K562 (cell line): ENCODE measurements around the gene PUM2. TPM values are rescaled to one million over a fixed set of nuclear protein-coding genes. Genes with fewer than 3 reads are reported as not detected.

Source experiments
- ATAC-seq: fragments of 200-7000 bp; cut with Tn5 transposase; 3 replicates; pipeline ENCODE4 v1.9.1; 2020; ENCODE audit warnings: moderate library complexity
- BruUV-seq: library from RNA; stranded (reverse); fragments of 400-500 nt; replicated peaks from 2 replicates; lab custom pipeline; 2021; lab: Mats Ljungman, UMichigan
- CTCF ChIA-PET: fragments of 300-600 bp; formaldehyde crosslinking; extraction: SDS; loops from one replicate; lab custom pipeline; 2021; ENCODE audit warnings: low intra/inter-chr PET ratio; lab: Yijun Ruan, JAX
- POLR2A ChIA-PET: fragments of 300-600, 350-650 bp; sonication (Branson Sonifier 250); formaldehyde crosslinking; extraction: SDS; loops from one replicate; lab custom pipeline; 2021; ENCODE audit warnings: antibody characterized with exemption, inconsistent platforms; lab: Yijun Ruan, JAX
- DNase-seq, 4 experiments: peaks; one replicate each; pipeline versions ENCODE4 v3.0.0 to v3.0.0-alpha.2; 2011 to 2018; ENCODE audit warnings: low spot score in 3 of 4, mixed read lengths in 3 of 4; ENCODE audit errors: extremely low read depth in 1 of 4
- FAIRE-seq: peaks from 2 replicates; lab custom pipeline; 2011; peaks lifted over from hg19 to GRCh38; lab: Jason Lieb, UNC
- H2AFZ ChIP-seq: 2 replicates; pipeline ENCODE4 v1.6.0; 2011; ENCODE audit warnings: low read depth, low read length, control low read depth, inconsistent platforms
- H3K27ac ChIP-seq: fragments of 200-600 bp; 3 replicates; pipeline ENCODE4 v1.8.0; 2011; ENCODE audit warnings: low read depth, mild to moderate bottlenecking, control low read depth, inconsistent platforms, low read length, moderate library complexity, mixed read lengths; ENCODE audit errors: extremely low read depth
- H3K27me3 ChIP-seq, 2 experiments: fragments of 300-600 bp in 1 of 2; 2 replicates in 1 of 2; 3 replicates in 1 of 2; pipeline versions ENCODE4 v1.6.0 to v1.8.0; 2011; ENCODE audit warnings: inconsistent platforms in 2 of 2, low read length in 2 of 2, mild to moderate bottlenecking in 1 of 2, mixed read lengths in 1 of 2, moderate library complexity in 1 of 2; ENCODE audit not compliant: control insufficient read depth in 2 of 2, insufficient read depth in 2 of 2
- H3K36me3 ChIP-seq: fragments of 300-600 bp; 3 replicates; pipeline ENCODE4 v1.8.0; 2011; ENCODE audit warnings: mild to moderate bottlenecking, low read length, inconsistent platforms; ENCODE audit not compliant: control insufficient read depth, insufficient read depth
- H3K4me1 ChIP-seq, 2 experiments: fragments of 200-600 bp in 1 of 2; replicated peaks in 1 of 2; 2 replicates in 1 of 2; 3 replicates in 1 of 2; pipeline versions ENCODE4 v1.5.1 to v1.8.0; 2011; ENCODE audit warnings: inconsistent platforms in 2 of 2, low read length in 2 of 2, mild to moderate bottlenecking in 1 of 2, mixed read lengths in 1 of 2, moderate library complexity in 1 of 2; ENCODE audit not compliant: control insufficient read depth in 2 of 2, insufficient read depth in 2 of 2
- H3K4me2 ChIP-seq: 2 replicates; pipeline ENCODE4 v1.6.1; 2011; ENCODE audit warnings: low read length, control low read depth, inconsistent platforms, mixed read lengths; ENCODE audit not compliant: insufficient read depth
- H3K4me3 ChIP-seq: fragments of 200-600 bp; sonication (generic), shearing (Covaris generic); 2 replicates; pipeline ENCODE4 v1.5.1; 2016; ENCODE audit warnings: control low read depth, inconsistent platforms
- H3K79me2 ChIP-seq: fragments of 200-600 bp; 3 replicates; pipeline ENCODE4 v1.8.0; 2011; ENCODE audit warnings: low read length, inconsistent platforms; ENCODE audit not compliant: control insufficient read depth, insufficient read depth
- H3K9ac ChIP-seq, 2 experiments: 2 replicates each; pipeline versions ENCODE4 v1.6.0 to v1.6.1; 2011; ENCODE audit warnings: low read depth in 2 of 2, low read length in 2 of 2, control low read depth in 1 of 2, inconsistent platforms in 1 of 2, mild to moderate bottlenecking in 1 of 2, mixed read lengths in 1 of 2; ENCODE audit not compliant: insufficient read depth in 1 of 2
- H3K9me1 ChIP-seq: one replicate; pipeline ENCODE4 v1.6.0; 2011; ENCODE audit warnings: inconsistent platforms, mild to moderate bottlenecking, low read length, moderate library complexity; ENCODE audit not compliant: control insufficient read depth, insufficient read depth
- H3K9me3 ChIP-seq: replicated peaks from 2 replicates; pipeline ENCODE4 v1.5.1; 2011; ENCODE audit warnings: low read depth, low read length, inconsistent platforms; ENCODE audit not compliant: control insufficient read depth, insufficient read depth
- H4K20me1 ChIP-seq: replicated peaks from 2 replicates; pipeline ENCODE4 v1.6.1; 2011; ENCODE audit warnings: low read length, inconsistent platforms, mixed read lengths; ENCODE audit not compliant: control insufficient read depth, insufficient read depth
- BDP1 ChIP-seq: IDR thresholded peaks from 3 replicates; pipeline ENCODE4 v1.6.1; 2011; ENCODE audit not compliant: insufficient read length, insufficient read depth
- CBX3 ChIP-seq, 2 experiments: IDR thresholded peaks; 1 replicate in 1 of 2; 2 replicates in 1 of 2; pipeline ENCODE4 v1.6.1; 2012; ENCODE audit warnings: inconsistent platforms in 2 of 2, low read length in 2 of 2, borderline replicate concordance in 1 of 2, control low read depth in 1 of 2
- COPS2 ChIP-seq: fragments of 450-650 bp; conservative IDR thresholded peaks from 2 replicates; pipeline ENCODE4 v1.6.1; 2016; ENCODE audit warnings: mild to moderate bottlenecking, moderate library complexity
- FOXP1 ChIP-seq: sonication (generic); formaldehyde crosslinking; IDR thresholded peaks from 2 replicates; pipeline ENCODE4 v1.8.0; 2022; ENCODE audit warnings: mild to moderate bottlenecking, missing genetic modification reagents
- HDAC1 ChIP-seq, 2 experiments: fragments of 450-650 bp; IDR thresholded peaks; 2 replicates each; pipeline ENCODE4 v1.6.1; 2016 to 2017; ENCODE audit warnings: inconsistent platforms in 1 of 2, mild to moderate bottlenecking in 1 of 2, moderate library complexity in 1 of 2
- HIVEP1 ChIP-seq: fragments of 250-450 bp; sonication (Bioruptor Pico); IDR thresholded peaks from 2 replicates; pipeline ENCODE4 v1.4.0; 2020; ENCODE audit warnings: mild to moderate bottlenecking
- HOXB6 ChIP-seq: fragments of 250-450 bp; sonication (Bioruptor Pico); IDR thresholded peaks from 2 replicates; pipeline ENCODE4 v1.5.1; 2022; ENCODE audit warnings: mild to moderate bottlenecking, borderline replicate concordance
- MEF2D ChIP-seq: conservative IDR thresholded peaks from 2 replicates; pipeline ENCODE4 v1.6.1; 2016; ENCODE audit warnings: low read depth, missing genetic modification characterization, missing compliant biosample characterization
- PHF21A ChIP-seq: fragments of 450-650 bp; IDR thresholded peaks from 2 replicates; pipeline ENCODE4 v1.6.1; 2017; ENCODE audit warnings: low read depth, borderline replicate concordance
- TGIF2 ChIP-seq: sonication (generic); formaldehyde crosslinking; IDR thresholded peaks from 2 replicates; pipeline ENCODE4 v1.8.1; 2022; ENCODE audit warnings: mild to moderate bottlenecking, missing genetic modification reagents, moderate library complexity
- U2AF2 ChIP-seq: fragments of 200-400 bp; formaldehyde crosslinking; optimal IDR thresholded peaks from 2 replicates; pipeline ENCODE3; 2017; ENCODE audit warnings: low read depth, mild to moderate bottlenecking, low read length
- WGBS: fragments of 100-300 bp; shearing (Covaris generic); methylation state at CpG from one replicate; pipeline ENCODE4 v1.1.6; 2016; ENCODE audit warnings: low coverage, mixed read lengths; ENCODE audit not compliant: insufficient coverage; ENCODE audit errors: missing lambda C conversion rate; 5-methylcytosine and 5-hydroxymethylcytosine counted together
- in situ Hi-C: fragments of 300-500 bp; cut with MboI; formaldehyde crosslinking; loops from 4 replicates; pipeline ENCODE4 v1.15.0; 2018; ENCODE audit warnings: inconsistent platforms, mixed read lengths
- intact Hi-C: fragments of 100-400 bp; cut with micrococcal nuclease; formaldehyde crosslinking; loops from 2 replicates; pipeline ENCODE4 v1.14.2; 2022
- polyA plus RNA-seq, 8 experiments: library from polyadenylated mRNA; depleted of rRNA in 4 of 8; stranded (reverse) in 5 of 8; unstranded in 3 of 8; fragments of >200 nt; fragmentation: Nextera tagmentation in 2 of 8; fragmentation: Illumina TruSeq in 1 of 8; extraction: Ambion mirVana in 2 of 8; extraction: Trizol in 1 of 8; gene quantifications; 2 replicates each; pipeline versions ENCODE4 v1.2.1 to v1.2.3, GENCODE V29; 2011 to 2014; ENCODE audit warnings: inconsistent platforms in 1 of 8, missing spikeins in 1 of 8
- total RNA-seq, 7 experiments: library from RNA; depleted of rRNA in 6 of 7; stranded (reverse); fragments of >200 nt in 6 of 7; fragmentation: Illumina TruSeq in 2 of 7; extraction: Trizol in 2 of 7; gene quantifications; 2 replicates each; pipeline versions ENCODE4 v1.2.1 to v1.2.3, GENCODE V29; 2011 to 2021; ENCODE audit warnings: low replicate concordance in 1 of 7
- TF ChIP-seq, protein P1 (sequence below): fragments of 450-650 bp; IDR thresholded peaks from 2 replicates; pipeline ENCODE4 v1.6.1; 2016; ENCODE audit warnings: antibody characterized with exemption
- TF ChIP-seq, protein P2 (sequence below): fragments of 250-450 bp; sonication (Bioruptor Pico); IDR thresholded peaks from 2 replicates; pipeline ENCODE4 v1.8.0; 2022; ENCODE audit warnings: inconsistent platforms, mild to moderate bottlenecking, moderate library complexity, borderline replicate concordance
- TF ChIP-seq, protein P3 (sequence below): fragments of 450-650 bp; formaldehyde crosslinking; IDR thresholded peaks from 2 replicates; pipeline ENCODE4 v1.4.0; 2022; ENCODE audit warnings: missing genetic modification characterization
- TF ChIP-seq, protein P4 (sequence below): fragments of 450-650 bp; IDR thresholded peaks from 2 replicates; pipeline ENCODE4 v1.6.1; 2016; ENCODE audit warnings: missing biosample characterization, missing genetic modification characterization
- TF ChIP-seq, protein P5 (sequence below): fragments of 450-650 bp; formaldehyde crosslinking; IDR thresholded peaks from 2 replicates; pipeline ENCODE4 v1.4.0; 2020; ENCODE audit warnings: mild to moderate bottlenecking, moderate library complexity

Gene PUM2
- total and polyA plus RNA-seq, 9 of the 15 experiments (the other 6 are each of a cell fraction or from before 2014, with no cell fraction given) = 13.4 to 61.9 (median 28.3) TPM

DNA sequence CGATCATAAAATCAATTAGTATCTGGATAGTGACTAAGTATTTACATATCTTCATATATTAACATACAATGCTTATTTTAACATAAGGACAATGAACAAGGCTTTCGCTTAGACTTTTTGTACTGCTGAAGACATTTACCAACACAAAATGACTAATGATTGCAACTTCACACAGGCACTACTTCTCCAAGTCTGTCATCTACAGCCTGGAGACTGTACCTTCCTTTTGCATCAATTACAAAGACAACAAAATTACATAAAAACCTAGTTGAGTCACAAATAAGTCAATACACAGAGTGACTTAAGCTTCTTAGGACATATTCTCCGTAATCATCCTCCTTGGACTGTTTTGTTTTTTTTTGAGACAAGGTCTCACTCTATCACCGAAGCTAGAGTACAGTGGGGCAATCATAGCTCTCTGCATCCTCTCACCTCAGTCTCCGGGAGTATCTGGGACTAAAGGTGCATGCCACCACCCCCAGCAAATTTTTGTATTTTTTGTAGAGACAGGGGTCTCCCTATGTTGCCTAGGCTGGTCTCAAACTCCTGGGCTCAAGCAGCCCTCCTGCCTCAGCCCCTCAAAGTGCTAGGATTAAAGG is 15.9 kb downstream of the PUM2 start:
- Histone ChIP-seq H3K9me1 (no peaks in the 10 kb centered on the region), H3K79me2 (peaks cover 100% of the 10 kb centered on the region), H3K9ac (no peak overlapping the region), H4K20me1 (no peaks in the 10 kb centered on the region), H3K9me3 (no peaks in the 10 kb centered on the region; the same call in 1 of the 2 replicates), H3K27me3 (no peaks in the 10 kb centered on the region), H3K27ac (no peak overlapping the region), H2AFZ (no peak overlapping the region), H3K36me3 (peaks cover 25% of the 10 kb centered on the region), H3K4me3 (no peak overlapping the region), H3K4me1 (no peaks in the 10 kb centered on the region), H3K4me2 (no peak overlapping the region)
- WGBS = 97% methylated on average over 5 of the region's 5 CpGs
- no TSS peak for BruUV-seq
- peak; percentile 14; the same call in 1 of the 3 replicates for ATAC-seq
- POLR2A ChIA-PET = interaction anchor here (1.0 to 1.3 kb wide), 2 partner anchors 10 to 12 kb away, joined by 3 to 4 read pairs; no protein-coding TSS in a partner anchor
- in situ Hi-C loops = no loop called here
- CTCF ChIA-PET = no interaction called here
- intact Hi-C loops = no loop called here
- no peak for DNase-seq
- FAIRE-seq = no peak
- TF ChIP-seq MEF2D (tag) (no peak), TGIF2 (CRISPR knock-in tag) (no peak), U2AF2 (no peak), HDAC1 (IDR thresholded peaks at IDR 0.05) (no peak), COPS2 (no peak), PHF21A (no peak), HIVEP1 (CRISPR knock-in tag) (no peak), CBX3 (IDR thresholded peaks at IDR 0.05; ENCODE audit: borderline replicate concordance in 1 of 2, low read length in 2 of 2) (no peak), HOXB6 (CRISPR knock-in tag) (no peak), FOXP1 (no peak), BDP1 (no peak)
- TF ChIP-seq, protein P1, sequence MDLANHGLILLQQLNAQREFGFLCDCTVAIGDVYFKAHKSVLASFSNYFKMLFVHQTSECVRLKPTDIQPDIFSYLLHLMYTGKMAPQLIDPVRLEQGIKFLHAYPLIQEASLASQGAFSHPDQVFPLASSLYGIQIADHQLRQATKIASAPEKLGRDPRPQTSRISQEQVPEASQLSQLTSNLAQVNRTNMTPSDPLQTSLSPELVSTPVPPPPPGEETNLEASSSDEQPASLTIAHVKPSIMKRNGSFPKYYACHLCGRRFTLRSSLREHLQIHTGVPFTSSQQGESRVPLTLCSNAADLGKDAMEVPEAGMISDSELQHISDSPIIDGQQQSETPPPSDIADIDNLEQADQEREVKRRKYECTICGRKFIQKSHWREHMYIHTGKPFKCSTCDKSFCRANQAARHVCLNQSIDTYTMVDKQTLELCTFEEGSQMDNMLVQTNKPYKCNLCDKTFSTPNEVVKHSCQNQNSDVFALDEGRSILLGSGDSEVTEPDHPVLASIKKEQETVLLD = no peak
- TF ChIP-seq, protein P2, sequence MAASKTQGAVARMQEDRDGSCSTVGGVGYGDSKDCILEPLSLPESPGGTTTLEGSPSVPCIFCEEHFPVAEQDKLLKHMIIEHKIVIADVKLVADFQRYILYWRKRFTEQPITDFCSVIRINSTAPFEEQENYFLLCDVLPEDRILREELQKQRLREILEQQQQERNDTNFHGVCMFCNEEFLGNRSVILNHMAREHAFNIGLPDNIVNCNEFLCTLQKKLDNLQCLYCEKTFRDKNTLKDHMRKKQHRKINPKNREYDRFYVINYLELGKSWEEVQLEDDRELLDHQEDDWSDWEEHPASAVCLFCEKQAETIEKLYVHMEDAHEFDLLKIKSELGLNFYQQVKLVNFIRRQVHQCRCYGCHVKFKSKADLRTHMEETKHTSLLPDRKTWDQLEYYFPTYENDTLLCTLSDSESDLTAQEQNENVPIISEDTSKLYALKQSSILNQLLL (CRISPR knock-in tag) = no peak
- TF ChIP-seq, protein P3, sequence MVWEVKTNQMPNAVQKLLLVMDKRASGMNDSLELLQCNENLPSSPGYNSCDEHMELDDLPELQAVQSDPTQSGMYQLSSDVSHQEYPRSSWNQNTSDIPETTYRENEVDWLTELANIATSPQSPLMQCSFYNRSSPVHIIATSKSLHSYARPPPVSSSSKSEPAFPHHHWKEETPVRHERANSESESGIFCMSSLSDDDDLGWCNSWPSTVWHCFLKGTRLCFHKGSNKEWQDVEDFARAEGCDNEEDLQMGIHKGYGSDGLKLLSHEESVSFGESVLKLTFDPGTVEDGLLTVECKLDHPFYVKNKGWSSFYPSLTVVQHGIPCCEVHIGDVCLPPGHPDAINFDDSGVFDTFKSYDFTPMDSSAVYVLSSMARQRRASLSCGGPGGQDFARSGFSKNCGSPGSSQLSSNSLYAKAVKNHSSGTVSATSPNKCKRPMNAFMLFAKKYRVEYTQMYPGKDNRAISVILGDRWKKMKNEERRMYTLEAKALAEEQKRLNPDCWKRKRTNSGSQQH = no peak
- TF ChIP-seq, protein P4, sequence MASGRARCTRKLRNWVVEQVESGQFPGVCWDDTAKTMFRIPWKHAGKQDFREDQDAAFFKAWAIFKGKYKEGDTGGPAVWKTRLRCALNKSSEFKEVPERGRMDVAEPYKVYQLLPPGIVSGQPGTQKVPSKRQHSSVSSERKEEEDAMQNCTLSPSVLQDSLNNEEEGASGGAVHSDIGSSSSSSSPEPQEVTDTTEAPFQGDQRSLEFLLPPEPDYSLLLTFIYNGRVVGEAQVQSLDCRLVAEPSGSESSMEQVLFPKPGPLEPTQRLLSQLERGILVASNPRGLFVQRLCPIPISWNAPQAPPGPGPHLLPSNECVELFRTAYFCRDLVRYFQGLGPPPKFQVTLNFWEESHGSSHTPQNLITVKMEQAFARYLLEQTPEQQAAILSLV (tag) = no peak
- TF ChIP-seq, protein P5, sequence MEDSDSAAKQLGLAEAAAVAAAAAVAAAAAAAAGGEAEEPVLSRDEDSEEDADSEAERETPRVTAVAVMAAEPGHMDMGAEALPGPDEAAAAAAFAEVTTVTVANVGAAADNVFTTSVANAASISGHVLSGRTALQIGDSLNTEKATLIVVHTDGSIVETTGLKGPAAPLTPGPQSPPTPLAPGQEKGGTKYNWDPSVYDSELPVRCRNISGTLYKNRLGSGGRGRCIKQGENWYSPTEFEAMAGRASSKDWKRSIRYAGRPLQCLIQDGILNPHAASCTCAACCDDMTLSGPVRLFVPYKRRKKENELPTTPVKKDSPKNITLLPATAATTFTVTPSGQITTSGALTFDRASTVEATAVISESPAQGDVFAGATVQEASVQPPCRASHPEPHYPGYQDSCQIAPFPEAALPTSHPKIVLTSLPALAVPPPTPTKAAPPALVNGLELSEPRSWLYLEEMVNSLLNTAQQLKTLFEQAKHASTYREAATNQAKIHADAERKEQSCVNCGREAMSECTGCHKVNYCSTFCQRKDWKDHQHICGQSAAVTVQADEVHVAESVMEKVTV (CRISPR knock-in tag) = no peak
